HEK293 (cell line): ENCODE data around the gene BABAM1.
A peak's percentile ranks its signal among the peaks of the same experiment; 100 is the strongest.

ENCODE experiments used
- CTCF ChIA-PET: fragments of 350-600 bp; formaldehyde crosslinking; extraction: SDS; loops from one replicate; lab custom pipeline; 2021; ENCODE audit warnings: antibody characterized with exemption; lab: Yijun Ruan, JAX
- POLR2A ChIA-PET: fragments of 300-600 bp; formaldehyde crosslinking; extraction: SDS; loops from one replicate; lab custom pipeline; 2020; ENCODE audit warnings: antibody characterized with exemption, inconsistent platforms; lab: Yijun Ruan, JAX
- H3K27ac ChIP-seq: fragments of 200-500 bp; sonication (Bioruptor generic); 2 replicates; pipeline ENCODE4 v1.5.1; 2014; ENCODE audit warnings: low read depth, low read length, control low read depth, inconsistent platforms; ENCODE audit errors: extremely low read depth
- H3K36me3 ChIP-seq, 2 experiments: fragments of 200-500 bp in 1 of 2; sonication (Bioruptor generic) in 1 of 2; 1 replicate in 1 of 2; 2 replicates in 1 of 2; pipeline ENCODE4 v1.5.1; 2014 to 2017; ENCODE audit warnings: inconsistent platforms in 2 of 2, low read length in 2 of 2; ENCODE audit not compliant: control insufficient read depth in 2 of 2, insufficient read depth in 1 of 2
- H3K4me1 ChIP-seq: fragments of 200-500 bp; sonication (Bioruptor generic); 2 replicates; pipeline ENCODE4 v1.5.1; 2014; ENCODE audit warnings: mild to moderate bottlenecking, low read length, inconsistent platforms; ENCODE audit not compliant: control insufficient read depth, insufficient read depth
- H3K4me3 ChIP-seq: 2 replicates; pipeline ENCODE4 v1.5.1; 2011; ENCODE audit warnings: low read depth, mild to moderate bottlenecking, control low read depth, low read length, moderate library complexity
- H3K9me3 ChIP-seq: fragments of 200-500 bp; sonication (Bioruptor generic); 2 replicates; pipeline ENCODE4 v1.5.1; 2014; ENCODE audit warnings: low read depth, low read length, inconsistent platforms; ENCODE audit not compliant: control insufficient read depth, insufficient read depth
- BCL11B ChIP-seq: fragments of 450-650 bp; formaldehyde crosslinking; IDR thresholded peaks from 2 replicates; pipeline ENCODE4 v1.5.1; 2016; ENCODE audit warnings: low read depth, missing biosample characterization, missing genetic modification characterization
- FEZF1 ChIP-seq: fragments of 450-650 bp; formaldehyde crosslinking; IDR thresholded peaks from 2 replicates; pipeline ENCODE4 v1.5.1; 2016; ENCODE audit warnings: missing biosample characterization, missing genetic modification characterization
- GLIS2 ChIP-seq: fragments of 450-650 bp; formaldehyde crosslinking; IDR thresholded peaks from 2 replicates; pipeline ENCODE4 v1.5.1; 2016; ENCODE audit warnings: missing biosample characterization, missing genetic modification characterization
- INSM2 ChIP-seq: fragments of 450-650 bp; formaldehyde crosslinking; IDR thresholded peaks from 2 replicates; pipeline ENCODE4 v1.5.1; 2016; ENCODE audit warnings: missing biosample characterization, missing genetic modification characterization
- KLF1 ChIP-seq: fragments of 450-650 bp; formaldehyde crosslinking; IDR thresholded peaks from 2 replicates; pipeline ENCODE4 v1.5.1; 2016; ENCODE audit warnings: missing biosample characterization, missing genetic modification characterization
- KLF10 ChIP-seq: fragments of 450-650 bp; IDR thresholded peaks from 2 replicates; pipeline ENCODE4 v1.5.1; 2018; ENCODE audit warnings: missing biosample characterization, mild to moderate bottlenecking, missing genetic modification characterization
- KLF9 ChIP-seq: fragments of 450-650 bp; formaldehyde crosslinking; IDR thresholded peaks from 2 replicates; pipeline ENCODE4 v1.5.1; 2016; ENCODE audit warnings: missing biosample characterization, missing genetic modification characterization, low read depth
- MEIS1 ChIP-seq: sonication (generic); formaldehyde crosslinking; IDR thresholded peaks from 2 replicates; pipeline ENCODE4 v1.8.1; 2022; ENCODE audit warnings: missing genetic modification reagents, mild to moderate bottlenecking, borderline replicate concordance
- MZF1 ChIP-seq: fragments of 450-650 bp; formaldehyde crosslinking; IDR thresholded peaks from 2 replicates; pipeline ENCODE4 v1.5.1; 2017; ENCODE audit warnings: missing biosample characterization, missing genetic modification characterization, borderline replicate concordance
- OSR2 ChIP-seq: fragments of 450-650 bp; formaldehyde crosslinking; IDR thresholded peaks from 2 replicates; pipeline ENCODE4 v1.5.1; 2016; ENCODE audit warnings: missing biosample characterization, missing genetic modification characterization
- ZBTB17 ChIP-seq: fragments of 450-650 bp; formaldehyde crosslinking; IDR thresholded peaks from 2 replicates; pipeline ENCODE4 v1.5.1; 2016; ENCODE audit warnings: missing biosample characterization, missing genetic modification characterization
- ZBTB7A ChIP-seq: fragments of 450-650 bp; formaldehyde crosslinking; IDR thresholded peaks from 2 replicates; pipeline ENCODE4 v1.5.1; 2016; ENCODE audit warnings: low read depth, missing biosample characterization, missing genetic modification characterization
- ZFP69B ChIP-seq: fragments of 450-650 bp; formaldehyde crosslinking; IDR thresholded peaks from 2 replicates; pipeline ENCODE4 v1.5.1; 2016; ENCODE audit warnings: missing biosample characterization, missing genetic modification characterization
- ZNF133 ChIP-seq: fragments of 450-650 bp; formaldehyde crosslinking; IDR thresholded peaks from 2 replicates; pipeline ENCODE4 v1.5.1; 2016; ENCODE audit warnings: missing biosample characterization, missing genetic modification characterization
- ZNF174 ChIP-seq: fragments of 450-650 bp; formaldehyde crosslinking; IDR thresholded peaks from 2 replicates; pipeline ENCODE4 v1.5.0; 2017; ENCODE audit warnings: missing biosample characterization, mild to moderate bottlenecking, missing genetic modification characterization
- ZNF2 ChIP-seq: fragments of 450-650 bp; formaldehyde crosslinking; IDR thresholded peaks from 2 replicates; pipeline ENCODE4 v1.5.1; 2016; ENCODE audit warnings: missing biosample characterization, missing genetic modification characterization
- ZNF37A ChIP-seq: fragments of 450-650 bp; IDR thresholded peaks from 2 replicates; pipeline ENCODE4 v1.5.1; 2018; ENCODE audit warnings: missing biosample characterization, missing genetic modification characterization
- ZNF398 ChIP-seq: fragments of 450-650 bp; formaldehyde crosslinking; IDR thresholded peaks from 2 replicates; pipeline ENCODE4 v1.5.1; 2017; ENCODE audit warnings: missing biosample characterization, missing genetic modification characterization
- ZNF510 ChIP-seq: fragments of 450-650 bp; formaldehyde crosslinking; IDR thresholded peaks from 2 replicates; pipeline ENCODE4 v1.5.1; 2018; ENCODE audit warnings: mild to moderate bottlenecking, missing genetic modification characterization, missing biosample characterization; ENCODE audit not compliant: insufficient replicate concordance
- ZNF518A ChIP-seq: fragments of 450-650 bp; formaldehyde crosslinking; conservative IDR thresholded peaks from 2 replicates; pipeline ENCODE4 v1.5.1; 2016; ENCODE audit warnings: low read depth, missing biosample characterization, missing genetic modification characterization
- ZNF600 ChIP-seq: fragments of 450-650 bp; formaldehyde crosslinking; IDR thresholded peaks from 2 replicates; pipeline ENCODE4 v1.5.1; 2016; ENCODE audit warnings: missing biosample characterization, missing genetic modification characterization
- ZNF777 ChIP-seq: fragments of 450-650 bp; formaldehyde crosslinking; IDR thresholded peaks from 2 replicates; pipeline ENCODE4 v1.5.1; 2017; ENCODE audit warnings: missing biosample characterization, missing genetic modification characterization, borderline replicate concordance

The BABAM1 gene

GRCh38 chr19:17226002-17226933 is 41.0 kb upstream of the BABAM1 start, which contains the start of gene OCEL1 (continued):
- TF ChIP-seq ZNF518A: no peak
- TF ChIP-seq ZNF174 (tag by site-specific recombination): no peak
- peak; percentile 30; the same call in 1 of the 2 replicates for TF ChIP-seq ZNF2 (tag by site-specific recombination)
- peak; percentile 88 for TF ChIP-seq GLIS2 (tag by site-specific recombination)
- peak; percentile 87 for TF ChIP-seq ZBTB7A (tag by site-specific recombination)
- peak; percentile 60 for TF ChIP-seq FEZF1
- TF ChIP-seq OSR2 (tag by site-specific recombination): no peak
- no peak for TF ChIP-seq INSM2 (tag by site-specific recombination)
- no peak for TF ChIP-seq ZNF510 (tag by site-specific recombination)
- peak; percentile 68 for TF ChIP-seq KLF10 (tag by site-specific recombination)
- no peak for TF ChIP-seq ZNF398 (tag by site-specific recombination)
- no peak for TF ChIP-seq MEIS1 (CRISPR knock-in tag)
- peak; percentile 96 for TF ChIP-seq ZBTB17 (tag by site-specific recombination)
- TF ChIP-seq KLF1: 0 out of 2 replicates have a peak, but pooled peaks have one; percentile 6
- TF ChIP-seq ZFP69B: no peak

- Histone ChIP-seq H3K4me3 (no peak overlapping the region), H3K4me1 (no peaks in the 10 kb centered on the region)
- CTCF ChIA-PET: interaction anchor here (0.7 kb wide), 1 partner anchor 33 kb away, joined by 3 read pairs; no protein-coding TSS in a partner anchor
- TF ChIP-seq ZNF518A (no peak), MZF1 (peak; percentile 77; the same call in 1 of the 2 replicates), ZNF133 (tag by site-specific recombination) (no peak), KLF9 (no peak), ZNF600 (tag by site-specific recombination) (peak; percentile 77), BCL11B (tag by site-specific recombination) (no peak), ZNF37A (tag by site-specific recombination) (no peak), ZNF777 (tag by site-specific recombination) (no peak)
These were observed 39.4 kb upstream of the BABAM1 start for GRCh38 chr19:17227798-17228367.

More at GRCh38 chr19:17227798-17228367, 39.4 kb upstream of the BABAM1 start:
- no peak overlapping the region for H3K27ac ChIP-seq
- peaks cover 10 to 33% of the 10 kb centered on the region in 2 experiments; a peak in 2 of 3 replicates for H3K36me3 ChIP-seq
- H3K9me3 ChIP-seq: no peaks in the 10 kb centered on the region
- POLR2A ChIA-PET: interaction anchor here (1.4 to 5.5 kb wide), 3 partner anchors 7 to 15 kb away, joined by 3 to 61 read pairs (median 29); partner anchors contain the start of genes NR2F6 and USE1
